ENCODE data around the gene IFI27.

- TF ChIP-seq CTCF (IDR thresholded peaks at IDR 0.05; ENCODE audit: low read length): no peak
- TF ChIP-seq EZH2phosphoT487 (IDR thresholded peaks at IDR 0.05; ENCODE audit: low read length): no peak
- no peak for TF ChIP-seq EZH2 (optimal IDR thresholded peaks at IDR 0.05; ENCODE audit: low read depth, low read length)
These were observed 46.7 kb downstream of the IFI27 start for GRCh38 chr14:94157197-94157596.
